Measurements from ENCODE around the gene ATXN7L3.

The ATXN7L3 gene

DNA sequence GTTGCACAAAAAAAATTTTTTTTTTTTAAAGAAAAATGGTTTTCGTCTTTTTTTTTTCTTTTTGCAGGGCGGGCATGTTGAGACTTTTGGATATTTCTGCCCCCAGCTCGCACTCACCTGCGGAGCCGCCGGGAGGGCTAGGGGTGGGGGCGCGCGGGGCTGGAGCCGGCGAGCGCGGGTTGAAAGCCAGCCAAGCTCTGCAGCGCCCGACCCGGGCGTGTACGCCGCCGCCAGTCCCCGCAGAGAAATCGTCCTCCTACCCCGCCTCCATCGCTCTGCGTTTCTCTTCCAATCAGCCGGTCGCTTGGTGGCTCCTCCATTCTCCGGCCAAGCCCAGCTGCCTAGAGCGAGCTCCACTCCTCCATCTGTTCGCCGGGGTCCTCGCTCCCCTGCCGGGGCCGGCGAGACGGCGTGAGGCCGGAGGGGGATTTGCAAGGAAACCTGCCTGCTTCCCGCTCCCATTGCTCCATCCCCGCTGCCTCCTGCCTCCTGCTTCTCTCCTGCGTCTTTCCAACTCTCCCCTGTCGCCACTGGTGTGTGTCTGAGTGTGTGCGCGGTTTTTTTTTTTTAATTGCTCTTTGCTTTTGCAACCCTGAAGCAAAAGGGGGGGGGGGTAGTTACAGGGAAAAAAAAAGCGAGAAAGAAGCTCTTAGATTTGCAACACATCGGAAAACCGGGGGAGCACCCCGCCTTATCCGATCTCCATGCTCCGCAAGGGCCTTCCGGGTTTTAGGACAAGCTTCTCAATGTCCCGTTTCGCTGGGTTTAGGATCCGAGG, 21.6 kb upstream of the ATXN7L3 start:
- Mint-ChIP-seq H3K4me3 (peak overlapping the region; percentile 98), H3K27ac (peak overlapping the region; percentile 97), H3K4me1 (peaks cover 27% of the 10 kb centered on the region), H3K36me3 (peaks cover 5% of the 10 kb centered on the region), H3K27me3 (no peaks in the 10 kb centered on the region), H3K9me3 (no peaks in the 10 kb centered on the region)

- Mint-ChIP-seq H3K9me3 (no peaks in the 10 kb centered on the region), H3K4me3 (peak overlapping the region; percentile 98), H3K4me1 (peaks cover 35% of the 10 kb centered on the region), H3K27me3 (no peaks in the 10 kb centered on the region), H3K36me3 (peaks cover 5% of the 10 kb centered on the region), H3K27ac (peak overlapping the region; percentile 97)
Measured at GRCh38 chr17:44220213-44221083, 20.8 kb upstream of the ATXN7L3 start.

GRCh38 chr17:44219616-44220212, 20.0 kb upstream of the ATXN7L3 start, which contains the start of gene UBTF:
Gene UBTF (minus strand): TSS chr17:44219675. CDS start chr17:44218229, 1,446 bp downstream.
- peak within 1 kb of the TSS; percentile 95 for H3K4me3 Mint-ChIP-seq
- H3K9me3 Mint-ChIP-seq, result no peaks in the 10 kb centered on the region
- peak within 1 kb of the TSS; percentile 97 for H3K27ac Mint-ChIP-seq
- H3K36me3 Mint-ChIP-seq, result peaks cover 9% of the 10 kb centered on the region
- peaks cover 42% of the 10 kb centered on the region for H3K4me1 Mint-ChIP-seq
- H3K27me3 Mint-ChIP-seq, result no peaks in the 10 kb centered on the region

- no peaks in the 10 kb centered on the region for H3K27me3 Mint-ChIP-seq
- no peak overlapping the region for H3K27ac Mint-ChIP-seq
- no peak overlapping the region for H3K4me3 Mint-ChIP-seq
- no peaks in the 10 kb centered on the region for H3K9me3 Mint-ChIP-seq
- H3K4me1 Mint-ChIP-seq, result peaks cover 48% of the 10 kb centered on the region
- peaks cover 10% of the 10 kb centered on the region for H3K36me3 Mint-ChIP-seq
Measured at GRCh38 chr17:44219108-44219615, 19.5 kb upstream of the ATXN7L3 start.

DNA sequence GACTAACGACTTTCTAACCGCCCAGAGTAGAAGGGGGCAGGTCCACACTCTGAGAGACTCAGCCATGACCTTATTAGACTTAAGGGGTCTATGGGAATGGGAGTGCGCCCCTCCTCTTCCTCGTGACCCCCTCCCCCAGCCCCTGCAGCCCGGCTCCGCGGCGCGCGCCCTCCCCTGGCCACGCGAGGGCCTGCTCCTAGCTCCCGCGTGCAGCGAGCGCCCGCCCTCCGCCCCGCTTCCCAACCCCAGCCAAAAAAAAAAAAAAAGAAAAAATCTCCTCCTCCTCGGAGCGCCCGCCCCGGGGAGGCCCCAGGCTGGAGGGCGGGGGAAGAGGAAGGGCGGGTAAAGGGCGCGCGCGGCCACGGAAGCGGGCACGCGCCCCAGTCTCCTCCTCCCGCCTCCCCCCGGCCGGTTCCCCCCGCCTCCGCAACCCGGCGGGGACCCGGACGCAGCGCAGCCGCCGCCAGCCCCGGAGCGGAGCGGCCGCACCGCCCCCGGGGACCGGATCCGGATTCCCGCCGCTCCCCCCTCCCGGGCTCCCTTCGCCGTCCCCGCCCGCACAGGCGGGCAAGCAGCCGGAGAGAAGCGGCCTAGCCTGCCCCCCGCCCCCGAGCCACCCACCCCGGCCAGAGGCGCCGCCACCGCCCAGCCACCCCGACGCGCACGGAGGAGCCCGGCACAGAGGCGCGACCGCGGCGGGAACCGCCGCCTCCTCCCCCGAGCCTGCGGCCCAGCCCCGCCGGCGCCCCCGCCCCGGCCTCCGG, 18.8 kb upstream of the ATXN7L3 start:
- Mint-ChIP-seq H3K4me1 (peaks cover 54% of the 10 kb centered on the region), H3K9me3 (no peaks in the 10 kb centered on the region), H3K27ac (peak overlapping the region; percentile 97), H3K4me3 (peak overlapping the region; percentile 95), H3K27me3 (no peaks in the 10 kb centered on the region), H3K36me3 (peaks cover 15% of the 10 kb centered on the region)

DNA sequence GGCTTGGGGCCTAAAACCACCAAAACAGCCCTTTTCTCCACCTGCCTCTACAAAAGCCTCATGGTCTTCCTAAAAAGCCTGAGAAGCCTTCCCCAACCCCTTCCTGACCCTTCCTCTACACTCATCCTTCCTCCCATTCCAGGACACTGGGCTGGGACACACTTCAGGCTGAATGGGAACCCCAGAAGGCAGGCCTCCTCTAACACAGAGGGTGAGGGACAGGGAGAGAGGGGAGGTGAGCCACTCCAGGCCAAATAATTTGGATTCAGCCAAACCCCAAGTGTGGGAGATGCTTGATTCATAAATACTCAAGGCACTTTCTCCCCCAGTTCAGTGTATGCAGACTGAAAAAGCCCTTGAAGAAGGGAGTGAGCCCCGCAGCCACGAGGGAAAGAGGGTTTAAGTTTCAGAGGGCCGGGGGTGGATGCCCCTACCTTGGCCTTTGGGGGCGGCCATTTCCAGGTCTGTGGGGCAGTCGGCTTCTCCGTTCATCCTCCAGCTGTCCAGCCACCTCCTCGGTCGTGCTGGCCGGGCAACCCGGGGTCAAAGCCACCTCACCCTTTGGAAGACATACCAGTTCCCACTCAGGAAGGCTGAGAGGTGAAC, 18.2 kb upstream of the ATXN7L3 start:
- no peaks in the 10 kb centered on the region for H3K9me3 Mint-ChIP-seq
- peaks cover 59% of the 10 kb centered on the region for H3K4me1 Mint-ChIP-seq
- no peaks in the 10 kb centered on the region for H3K27me3 Mint-ChIP-seq
- H3K4me3 Mint-ChIP-seq, result peak overlapping the region; percentile 95
- H3K36me3 Mint-ChIP-seq, result peaks cover 15% of the 10 kb centered on the region
- H3K27ac Mint-ChIP-seq, result peak overlapping the region; percentile 97

GRCh38 chr17:44216694-44217093, 17.0 kb upstream of the ATXN7L3 start:
- H3K4me1 Mint-ChIP-seq, result peaks cover 54% of the 10 kb centered on the region
- no peaks in the 10 kb centered on the region for H3K27me3 Mint-ChIP-seq
- H3K36me3 Mint-ChIP-seq, result peaks cover 15% of the 10 kb centered on the region
- H3K9me3 Mint-ChIP-seq, result no peaks in the 10 kb centered on the region
- peak overlapping the region; percentile 95 for H3K4me3 Mint-ChIP-seq
- peak overlapping the region; percentile 95 for H3K27ac Mint-ChIP-seq

GRCh38 chr17:44216173-44216572, 16.5 kb upstream of the ATXN7L3 start:
- Mint-ChIP-seq H3K4me3 (peak overlapping the region; percentile 95), H3K9me3 (no peaks in the 10 kb centered on the region), H3K27ac (peak overlapping the region; percentile 95), H3K27me3 (no peaks in the 10 kb centered on the region), H3K36me3 (peaks cover 15% of the 10 kb centered on the region), H3K4me1 (peaks cover 57% of the 10 kb centered on the region)

DNA sequence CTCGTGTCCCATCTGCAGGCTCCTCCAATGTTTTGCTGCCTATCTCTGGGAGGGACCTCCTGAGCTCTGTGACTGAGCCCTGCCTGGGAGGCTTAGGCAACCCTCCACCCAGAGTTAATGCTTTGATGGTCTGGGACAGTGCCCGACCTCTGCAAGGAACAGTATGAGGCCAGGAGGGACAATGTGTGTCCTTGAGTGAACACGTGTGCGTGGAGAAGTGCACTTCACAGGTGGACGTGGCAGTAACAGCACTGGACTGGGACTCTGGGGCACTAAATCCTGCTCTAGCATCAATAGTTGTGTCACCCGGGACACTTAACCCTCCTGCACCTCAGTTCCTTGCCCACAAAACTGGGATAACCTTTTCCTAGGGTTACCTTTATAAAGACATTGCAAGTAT, 15.2 kb upstream of the ATXN7L3 start:
- peak overlapping the region; percentile 45 for H3K4me3 Mint-ChIP-seq
- peak overlapping the region; percentile 85 for H3K27ac Mint-ChIP-seq
- peaks cover 63% of the 10 kb centered on the region for H3K4me1 Mint-ChIP-seq
- no peaks in the 10 kb centered on the region for H3K27me3 Mint-ChIP-seq
- peaks cover 19% of the 10 kb centered on the region for H3K36me3 Mint-ChIP-seq
- H3K9me3 Mint-ChIP-seq, result no peaks in the 10 kb centered on the region

DNA sequence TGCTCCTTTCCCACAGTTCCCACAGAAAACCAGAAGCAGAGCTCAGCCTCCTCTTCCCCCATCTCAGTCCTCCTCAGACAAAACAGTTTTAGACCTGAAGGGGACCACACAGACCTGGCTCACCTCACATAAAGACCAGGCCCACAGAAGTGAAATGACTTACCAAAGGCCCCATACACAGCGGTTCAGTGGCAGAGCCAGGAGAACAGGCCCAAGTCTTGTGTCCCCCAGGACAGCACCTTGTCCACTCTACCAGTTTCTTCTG, 14.5 kb upstream of the ATXN7L3 start:
- peaks cover 69% of the 10 kb centered on the region for H3K4me1 Mint-ChIP-seq
- H3K27ac Mint-ChIP-seq, result peak overlapping the region; percentile 85
- H3K27me3 Mint-ChIP-seq, result no peaks in the 10 kb centered on the region
- H3K9me3 Mint-ChIP-seq, result no peaks in the 10 kb centered on the region
- H3K4me3 Mint-ChIP-seq, result no peak overlapping the region
- peaks cover 22% of the 10 kb centered on the region for H3K36me3 Mint-ChIP-seq

DNA sequence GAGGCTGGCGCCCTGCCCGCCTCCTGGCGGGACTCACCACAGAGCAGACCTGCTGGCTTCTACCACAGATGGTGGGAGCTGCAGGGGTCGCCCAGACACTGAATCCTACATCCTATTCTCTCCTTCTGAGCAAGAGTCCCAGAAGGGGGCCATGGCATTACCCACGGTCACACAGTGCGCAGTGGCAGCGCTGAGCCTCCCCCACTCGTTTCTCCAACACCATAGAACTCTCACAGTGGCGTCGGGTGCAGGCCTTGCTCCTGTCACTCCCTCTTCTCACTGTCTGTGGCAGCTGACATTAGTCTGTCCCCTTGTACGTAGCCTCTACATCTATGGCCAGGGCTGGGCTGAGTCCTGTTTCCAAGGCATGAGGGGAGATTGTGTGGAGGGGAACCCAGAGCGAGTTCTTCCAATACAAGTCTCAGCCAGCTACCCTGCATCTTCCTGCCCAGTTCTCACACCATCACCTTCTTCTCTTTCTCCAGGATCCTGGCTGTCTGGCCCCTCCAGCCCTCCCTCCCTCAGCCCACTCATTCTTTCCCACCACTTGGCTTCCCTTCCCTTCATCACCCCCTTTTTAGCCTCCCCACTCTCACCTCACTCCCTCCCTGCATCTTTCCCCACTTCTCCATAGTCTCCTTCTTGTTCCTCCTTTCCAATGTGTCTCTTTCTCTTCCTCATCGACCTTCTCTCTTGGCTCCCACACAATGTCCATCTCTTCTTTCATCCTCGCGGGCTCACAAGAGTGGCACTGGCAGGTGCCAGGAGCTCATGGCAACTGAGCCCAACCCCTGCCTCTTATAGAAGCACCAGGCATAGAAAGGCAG, 13.9 kb upstream of the ATXN7L3 start:
- Mint-ChIP-seq H3K36me3 (peaks cover 23% of the 10 kb centered on the region), H3K4me1 (peaks cover 71% of the 10 kb centered on the region), H3K9me3 (no peaks in the 10 kb centered on the region), H3K27me3 (no peaks in the 10 kb centered on the region), H3K27ac (peak overlapping the region; percentile 85), H3K4me3 (no peak overlapping the region)

DNA sequence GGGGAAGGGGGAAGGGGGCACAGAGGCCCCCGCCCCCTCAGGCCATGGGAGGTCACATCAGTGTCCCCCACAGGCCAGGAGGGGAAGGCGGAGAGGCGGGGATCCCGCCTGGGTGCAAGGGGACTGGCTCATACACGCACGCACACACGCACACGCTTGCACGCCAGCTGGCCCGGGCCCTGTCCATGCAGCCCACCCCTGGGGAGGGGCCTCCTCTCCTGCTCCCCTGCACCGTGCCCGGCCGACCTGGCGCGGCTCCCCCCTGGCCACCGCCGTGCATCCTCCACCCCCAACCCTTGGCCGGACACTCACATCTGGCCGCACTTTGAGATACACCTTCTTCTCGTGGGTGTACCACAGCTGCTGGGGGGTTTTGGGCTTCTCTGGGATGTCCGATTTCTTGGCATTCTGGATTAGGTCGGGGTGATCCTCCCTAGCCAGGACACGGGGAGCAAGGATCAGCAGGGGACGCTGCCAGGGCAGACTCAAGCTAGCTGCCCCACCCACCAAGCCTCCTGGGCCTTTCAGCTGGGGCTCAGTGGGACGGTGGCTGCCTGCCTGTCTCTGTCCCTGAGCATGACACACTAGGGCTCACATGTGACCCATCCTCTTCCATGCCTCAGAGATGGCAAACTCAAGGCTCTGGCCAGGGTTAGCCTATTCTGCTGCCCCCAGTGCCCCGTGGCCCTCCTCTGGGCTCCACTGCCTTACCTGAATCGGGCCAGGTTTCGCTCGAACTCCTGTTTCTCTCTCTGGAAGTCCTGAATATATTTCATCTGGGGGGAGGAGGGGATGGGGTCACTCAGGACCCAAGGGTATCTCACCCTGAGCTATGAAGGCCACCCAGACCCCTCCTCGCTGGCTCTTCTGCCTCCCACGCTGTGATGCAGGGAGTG, 13.1 kb upstream of the ATXN7L3 start:
- peaks cover 75% of the 10 kb centered on the region for H3K4me1 Mint-ChIP-seq
- no peaks in the 10 kb centered on the region for H3K9me3 Mint-ChIP-seq

More for the DNA sequence above, 13.1 kb upstream of the ATXN7L3 start:
- peak overlapping the region; percentile 85 for H3K27ac Mint-ChIP-seq
- H3K36me3 Mint-ChIP-seq, result peaks cover 26% of the 10 kb centered on the region
- H3K27me3 Mint-ChIP-seq, result no peaks in the 10 kb centered on the region
- H3K4me3 Mint-ChIP-seq, result no peak overlapping the region

Measured in activated naive CD4-positive, alpha-beta T cell treated with anti-CD3 and anti-CD28 coated beads, Interleukin-2, amount 50 U/mL, for 24 hours (primary cell).